GM10266 (cell line): ENCODE results near the gene STK10.

Experiments
- DNase-seq: peaks from one replicate; pipeline ENCODE4 v3.0.0; 2012; ENCODE audit errors: extremely low spot score
- CTCF ChIP-seq: IDR thresholded peaks from 2 replicates; pipeline ENCODE4 v1.5.1; 2012; ENCODE audit warnings: mild to moderate bottlenecking, low read depth; ENCODE audit not compliant: control insufficient read depth, insufficient read depth; ENCODE audit errors: missing control alignments

STK10 gene

GRCh38 chr5:172127581-172127980, 60.4 kb downstream of the STK10 start:
- TF ChIP-seq CTCF, result no peak
- DNase-seq, result no peak

GRCh38 chr5:172123269-172123692, 64.7 kb downstream of the STK10 start:
- no peak for TF ChIP-seq CTCF
- no peak for DNase-seq

DNA sequence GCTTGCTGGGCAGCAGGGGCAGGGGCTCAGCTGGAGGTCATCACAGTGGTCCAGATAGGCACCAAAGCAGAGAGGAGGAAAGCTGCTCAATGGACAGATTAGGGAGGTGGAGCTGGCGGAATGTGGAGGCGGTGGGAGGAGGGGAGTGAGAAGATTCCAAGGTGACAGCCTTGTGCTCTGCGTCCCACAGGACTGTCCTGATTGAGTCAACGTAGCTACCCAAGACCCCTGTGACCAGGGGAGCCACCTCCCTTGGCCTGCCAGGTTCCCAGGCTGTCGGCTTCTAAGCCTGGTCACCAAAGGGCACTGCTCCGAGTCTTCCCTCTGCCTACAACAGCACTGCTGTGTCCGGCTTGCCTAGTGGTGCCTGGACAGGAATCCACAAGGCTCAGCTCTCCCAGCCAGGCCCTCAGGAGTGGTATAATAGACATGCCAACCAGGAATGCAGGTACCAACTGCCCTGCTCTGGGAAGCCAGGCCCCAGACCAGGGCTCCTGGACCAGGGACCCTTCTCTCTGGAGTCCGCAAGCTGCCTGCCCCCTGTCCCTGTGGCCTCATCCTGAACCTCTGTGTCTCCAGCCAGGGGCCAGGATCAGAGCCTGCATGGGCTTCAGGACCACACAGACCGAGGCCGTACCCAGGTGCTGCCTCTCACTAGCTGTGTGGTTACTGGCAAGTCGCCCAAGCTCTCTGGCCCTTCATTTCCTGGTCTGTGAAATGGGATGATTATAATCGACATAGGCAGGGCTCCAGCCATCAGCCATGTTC, 67.9 kb downstream of the STK10 start:
- TF ChIP-seq CTCF, result no peak
- no peak for DNase-seq

DNA sequence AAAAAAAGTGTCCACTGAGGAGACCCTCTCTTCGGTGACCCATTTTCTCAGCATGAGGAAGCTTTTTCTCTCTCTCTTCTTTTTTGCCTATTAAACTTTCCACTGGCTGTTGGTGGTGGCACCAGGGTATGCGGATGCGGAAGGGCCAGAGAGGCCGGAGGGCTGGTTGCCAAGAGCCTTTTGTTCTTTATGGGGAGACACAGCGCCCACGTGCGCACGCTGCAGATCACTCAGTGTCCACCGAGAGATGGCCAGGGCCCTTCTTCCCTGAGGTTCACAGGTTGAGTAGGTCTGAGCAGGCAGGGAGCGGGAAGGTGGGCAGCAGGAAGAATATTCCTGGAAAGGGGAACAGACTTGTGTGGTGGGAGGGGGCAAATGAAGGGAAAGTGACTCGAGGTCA, 69.1 kb downstream of the STK10 start:
- no peak for TF ChIP-seq CTCF
- no peak for DNase-seq

DNA sequence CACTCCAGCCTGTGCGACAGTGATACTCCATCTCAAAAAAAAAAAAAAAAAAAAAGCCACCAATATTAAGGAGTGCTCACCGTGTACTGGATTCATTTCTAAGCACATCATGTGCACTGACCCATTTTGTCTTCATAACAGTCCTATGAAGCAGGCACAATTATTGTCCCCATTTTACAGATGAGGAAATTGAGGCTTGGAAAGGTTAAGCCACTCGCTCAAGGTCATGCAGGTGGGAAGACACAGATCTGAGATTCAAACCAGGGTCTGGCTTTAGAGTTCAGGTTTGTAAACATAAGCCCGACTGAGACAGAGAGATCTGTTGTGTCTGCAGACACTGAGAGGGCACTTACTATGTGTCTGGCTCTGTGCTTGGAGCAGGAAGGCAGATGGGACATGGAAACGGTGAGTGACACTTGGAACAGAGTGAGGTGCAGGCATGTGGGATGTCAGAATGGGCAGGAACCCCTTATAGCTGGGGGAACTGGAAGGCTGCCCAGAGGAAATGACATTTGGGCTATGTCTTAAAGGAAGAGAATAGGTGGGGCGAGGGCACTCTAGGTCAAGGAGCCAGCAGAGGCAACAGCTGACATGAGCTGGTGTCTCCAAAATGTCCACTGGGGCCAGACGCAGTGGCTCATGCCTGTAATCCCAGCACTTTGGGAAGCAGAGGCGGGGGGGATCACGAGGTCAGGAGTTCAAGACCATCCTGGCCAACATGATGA, 69.9 kb downstream of the STK10 start:
- no peak for DNase-seq
- no peak for TF ChIP-seq CTCF

DNA sequence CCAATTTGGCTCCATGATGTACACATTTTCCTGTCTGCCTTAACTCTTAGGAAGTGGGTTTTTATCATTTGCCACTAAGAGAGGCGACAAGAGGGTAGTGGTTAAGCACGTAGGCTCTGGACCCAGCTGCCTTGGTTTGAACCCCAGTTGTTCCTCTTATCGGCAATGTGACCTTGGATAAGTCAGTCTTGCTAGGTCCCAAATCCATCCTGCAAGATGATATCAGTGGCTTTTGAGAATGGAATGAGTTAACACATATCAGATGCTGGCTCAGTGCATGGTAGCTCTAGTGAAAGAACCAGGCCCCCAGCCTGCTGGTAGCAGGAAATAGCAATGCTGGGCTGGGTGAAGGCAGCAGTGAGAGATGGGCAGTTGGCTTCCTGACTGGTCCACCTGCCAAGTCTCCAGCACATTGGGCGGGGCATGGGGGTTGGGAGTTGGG, 72.5 kb downstream of the STK10 start:
- no peak for DNase-seq
- no peak for TF ChIP-seq CTCF

DNA sequence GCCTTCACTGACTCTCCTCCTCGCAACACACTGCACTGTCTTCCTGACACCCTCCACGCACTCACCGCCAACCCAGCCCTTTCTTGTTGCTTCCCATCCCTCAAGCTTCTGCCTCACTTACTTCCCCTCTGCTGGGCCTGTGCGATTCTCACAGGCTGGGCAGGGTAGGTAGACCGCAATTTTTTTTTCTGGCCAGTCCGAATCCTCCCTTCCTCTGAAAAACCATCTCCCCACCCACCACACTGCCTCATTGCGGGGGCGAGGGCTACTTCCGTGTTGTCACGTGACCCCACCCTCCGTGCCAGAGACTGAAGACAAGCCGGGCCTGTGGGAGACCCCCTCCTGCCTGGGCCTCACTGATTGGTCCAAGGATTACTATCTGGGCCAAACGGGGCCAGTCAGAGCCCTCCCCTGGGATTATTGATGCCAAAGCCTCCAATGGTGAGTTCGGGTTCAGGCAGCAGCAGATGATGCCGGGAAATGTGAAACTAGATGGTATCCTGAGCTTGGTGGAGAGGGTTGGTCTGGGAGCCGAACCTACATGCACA, 73.1 kb downstream of the STK10 start:
- TF ChIP-seq CTCF, result no peak
- peak; percentile 88 for DNase-seq
